ENCODE data around the gene LAD1.

The LAD1 gene

DNA sequence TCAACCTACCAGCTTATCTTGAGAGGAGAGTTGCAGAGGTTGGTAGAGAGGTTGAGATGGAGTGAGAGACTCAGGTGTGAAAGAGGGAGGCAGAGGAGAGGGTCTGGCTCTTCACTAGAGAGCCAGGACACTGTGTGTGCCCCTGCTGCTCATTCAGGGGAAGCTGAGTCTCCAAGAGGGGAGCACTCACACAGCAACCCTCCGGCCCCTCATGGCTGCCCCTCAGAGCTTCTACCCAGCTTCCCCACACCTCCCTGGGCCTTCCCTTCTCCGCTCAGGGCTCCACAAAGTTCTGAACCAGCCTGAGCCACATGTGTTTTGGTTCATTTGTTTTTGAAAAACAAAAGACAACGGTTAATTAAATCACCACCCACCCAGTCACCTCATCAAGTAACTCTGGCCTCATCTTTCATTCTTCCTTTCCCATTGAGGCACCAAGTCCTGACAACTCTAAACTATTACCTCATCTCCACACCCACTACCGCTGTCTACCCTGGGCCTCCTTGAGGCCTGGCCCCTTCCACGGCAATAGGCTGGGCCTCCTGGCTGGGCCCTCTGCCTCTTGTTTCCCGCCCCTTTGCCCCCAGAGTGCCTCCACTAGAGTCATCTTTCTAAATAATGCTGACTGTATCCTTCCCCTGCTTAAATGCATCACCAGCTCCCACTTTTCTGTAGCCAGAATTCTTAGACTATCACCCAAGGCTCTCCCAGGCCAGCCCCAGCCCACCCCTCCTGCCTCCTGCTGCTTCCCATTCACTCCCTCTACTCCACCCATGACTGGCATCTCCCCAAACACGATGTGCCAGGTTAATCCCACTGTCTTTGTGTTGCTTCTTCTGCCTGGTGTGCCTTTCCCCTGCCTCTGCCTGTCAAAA, 54.7 kb downstream of the LAD1 start:
- DNase-seq, result peak; percentile 3

DNA sequence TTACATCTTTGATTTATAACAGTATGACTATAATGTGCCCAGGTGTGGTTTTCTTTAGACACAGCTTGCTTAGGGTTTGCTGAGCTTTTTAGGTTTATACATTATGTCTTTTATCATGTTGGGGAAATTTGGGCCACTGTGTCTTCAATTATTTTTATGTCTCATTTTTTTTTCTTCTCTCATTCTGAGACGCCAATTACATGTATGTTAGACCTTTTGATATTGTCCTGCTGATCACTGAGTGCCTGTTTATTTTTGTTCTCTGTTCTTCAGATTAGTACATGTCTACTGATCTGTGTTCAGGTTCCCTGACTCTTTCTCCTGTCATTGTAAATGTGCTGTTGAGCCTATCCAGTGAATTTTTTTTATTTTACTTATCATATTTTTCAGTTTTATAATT, 57.7 kb downstream of the LAD1 start:
- DNase-seq, result no peak

DNA sequence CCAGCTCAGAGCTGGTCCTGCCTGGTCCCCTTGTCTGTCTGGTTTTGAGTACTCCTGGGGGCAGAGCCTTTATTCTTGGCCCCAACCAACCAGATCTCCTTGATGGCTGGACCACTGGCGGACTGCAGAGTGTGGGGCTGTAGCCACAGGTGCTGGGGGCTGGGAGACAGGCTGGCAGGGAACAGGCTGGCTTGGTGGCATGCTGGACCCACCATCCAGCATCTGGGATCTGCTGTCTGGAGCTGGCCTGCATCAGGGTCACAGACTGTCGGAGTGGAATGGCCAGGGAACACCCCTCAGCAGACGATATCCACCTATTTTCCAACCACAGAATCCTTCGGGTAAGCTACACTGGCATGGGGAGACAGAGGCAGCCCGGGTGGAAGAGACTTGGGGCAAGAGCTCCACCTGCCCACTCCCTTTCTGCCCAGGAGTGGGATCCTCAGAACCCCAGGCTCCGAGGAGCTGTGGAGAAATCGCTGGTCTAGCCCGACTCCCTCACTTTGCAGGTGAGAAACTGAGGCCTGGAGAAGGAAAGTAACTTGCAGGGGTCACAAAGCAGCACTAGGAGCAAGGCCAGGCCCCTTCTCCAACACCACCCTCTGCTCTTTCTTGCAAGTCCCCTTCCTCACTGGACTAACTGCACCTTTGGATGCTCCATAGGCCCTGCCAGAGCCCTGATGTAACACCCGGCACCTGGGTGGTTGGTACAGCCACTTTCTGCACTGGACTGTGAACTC, 62.2 kb downstream of the LAD1 start:
- DNase-seq, result no peak

DNA sequence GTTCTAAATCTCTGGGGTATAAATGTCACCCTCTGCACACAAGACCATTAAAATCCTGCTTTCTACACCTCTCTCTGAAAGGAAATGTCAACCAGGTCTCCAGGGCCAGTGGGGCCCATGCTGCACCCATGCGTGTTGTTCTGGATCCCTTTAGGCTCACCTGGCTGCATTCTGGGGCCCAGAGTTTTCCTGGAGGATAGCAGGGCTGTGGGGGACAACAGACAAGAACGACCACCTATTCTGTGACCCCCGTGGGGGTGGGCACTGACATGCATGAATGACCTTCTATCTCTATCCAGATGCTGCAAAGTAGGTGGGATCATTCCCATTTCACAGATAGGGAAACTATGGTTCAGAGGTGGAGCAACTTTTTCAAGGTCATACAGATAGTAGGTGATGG, 63.2 kb downstream of the LAD1 start:
- DNase-seq, result no peak

DNA sequence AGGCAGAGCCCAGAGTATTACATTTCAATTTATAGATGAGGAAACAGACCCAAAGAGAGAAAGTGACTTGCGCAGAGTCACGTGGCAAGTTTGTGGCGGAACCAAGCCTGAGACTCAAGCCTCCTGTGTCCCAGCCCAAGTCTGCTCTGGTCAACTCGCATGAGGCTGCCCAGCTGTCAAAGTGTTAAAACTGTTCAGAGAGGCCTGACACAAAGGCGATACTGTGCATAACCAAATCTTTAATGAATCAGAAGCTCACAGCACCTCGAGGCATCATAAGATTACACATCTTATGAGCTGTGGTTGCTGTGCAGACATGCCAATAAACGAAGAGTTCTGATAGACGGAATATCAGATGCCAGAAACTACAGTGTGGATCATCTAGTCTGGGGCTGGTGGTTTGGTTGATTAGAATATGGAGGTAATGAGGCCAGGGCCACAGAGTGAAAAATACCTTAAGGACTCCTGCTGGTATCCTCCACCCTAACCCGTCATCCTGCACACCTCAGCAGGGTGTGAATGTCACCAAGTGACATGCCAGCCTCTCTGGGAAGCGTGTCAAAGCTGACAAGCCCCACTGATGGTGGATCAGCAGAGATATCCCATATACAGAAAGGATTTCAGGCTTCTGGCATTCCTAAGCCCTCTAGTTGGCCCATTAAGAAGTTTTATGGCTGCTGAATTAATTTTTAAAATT, 63.8 kb downstream of the LAD1 start:
- DNase-seq, result no peak

DNA sequence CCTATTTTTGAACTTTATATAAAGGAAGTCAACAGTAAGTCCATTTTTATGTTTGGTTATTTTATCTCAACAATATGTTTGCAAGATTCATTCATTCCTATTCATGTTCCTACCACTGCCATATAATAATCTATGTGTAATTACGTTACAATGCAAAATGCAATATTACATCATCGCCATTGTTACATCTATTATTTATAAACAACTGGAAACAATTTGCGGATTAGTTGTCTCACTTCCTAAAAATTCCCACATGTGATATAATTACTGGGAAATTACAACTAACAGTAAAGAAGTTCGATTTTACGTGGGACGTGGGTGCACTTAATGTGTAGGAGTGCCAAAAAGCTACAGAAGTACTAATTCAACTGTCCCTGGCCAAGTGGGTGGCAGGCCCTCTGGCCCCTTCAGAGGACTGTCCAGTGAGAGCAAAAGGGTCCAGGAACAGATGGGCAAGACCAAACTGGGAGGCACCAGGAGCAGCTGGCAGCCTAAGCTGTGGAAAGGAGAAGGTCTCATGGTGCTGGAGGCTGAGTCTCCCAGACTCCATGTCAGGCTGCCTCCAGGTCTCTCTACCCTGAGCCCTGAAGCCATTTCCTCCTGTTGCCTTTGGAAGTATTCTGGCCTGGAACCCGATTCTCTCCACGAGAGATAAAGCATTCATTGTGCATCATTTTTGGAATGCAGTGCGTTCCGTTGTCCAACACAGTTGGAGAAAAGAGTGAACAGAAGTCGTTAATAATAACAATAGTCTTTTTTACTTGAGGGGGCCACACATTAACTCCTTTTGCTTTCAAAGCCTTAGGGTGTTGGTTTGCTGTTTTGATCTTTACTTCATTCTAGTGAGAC, 64.6 kb downstream of the LAD1 start:
- no peak for DNase-seq

DNA sequence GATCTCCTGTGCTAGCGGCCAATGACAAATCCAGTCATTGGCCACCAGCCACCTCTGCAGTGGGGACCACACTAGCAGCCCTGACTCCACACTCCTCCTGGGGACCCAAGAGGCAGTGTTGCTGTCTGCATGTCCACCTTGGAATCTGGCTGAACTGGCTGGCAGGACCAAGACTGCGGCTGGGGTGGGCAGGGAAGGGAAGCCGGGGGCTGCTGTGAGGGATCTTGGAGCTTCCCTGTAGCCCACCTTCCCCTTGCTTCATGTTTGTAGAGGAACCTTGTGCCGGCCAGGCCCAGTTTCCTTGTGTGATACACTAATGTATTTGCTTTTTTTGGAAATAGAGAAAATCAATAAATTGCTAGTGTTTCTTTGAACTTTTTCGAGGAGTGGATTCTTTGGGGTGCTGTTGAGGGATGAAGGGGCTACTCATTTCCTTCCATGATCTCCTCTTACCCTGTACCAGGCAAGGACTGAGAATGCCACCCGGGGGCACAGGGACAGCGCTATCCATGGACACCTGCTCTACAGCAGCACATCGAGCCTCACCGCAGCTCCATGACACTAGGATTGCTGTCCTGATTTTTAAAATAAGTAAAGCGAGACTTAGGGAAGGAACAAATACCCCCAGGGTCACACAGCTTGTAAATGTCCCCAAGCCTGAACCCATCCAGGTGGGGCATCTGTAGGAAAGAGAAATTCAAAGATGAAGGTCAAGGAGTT, 66.3 kb downstream of the LAD1 start:
- DNase-seq, result no peak

DNA sequence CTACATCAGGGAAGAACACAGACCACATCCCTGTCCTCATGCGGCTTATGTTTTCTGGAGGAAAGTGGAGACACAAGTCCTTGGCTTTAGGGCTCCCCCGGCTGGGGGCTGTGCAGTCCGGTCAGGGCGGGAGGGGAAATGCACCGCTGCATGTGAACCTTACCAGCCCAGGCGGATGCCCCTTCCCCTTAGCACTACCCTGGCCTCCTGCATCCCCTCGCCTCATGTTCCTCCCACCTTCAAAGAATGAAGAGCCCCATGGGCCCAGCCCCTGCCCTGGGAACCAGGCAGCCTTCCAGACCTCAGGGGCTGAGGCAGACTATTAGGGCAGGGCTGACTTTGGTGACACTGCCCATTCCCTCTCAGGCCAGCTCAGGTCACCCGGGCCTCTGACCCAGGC, 67.1 kb downstream of the LAD1 start:
- no peak for DNase-seq

DNA sequence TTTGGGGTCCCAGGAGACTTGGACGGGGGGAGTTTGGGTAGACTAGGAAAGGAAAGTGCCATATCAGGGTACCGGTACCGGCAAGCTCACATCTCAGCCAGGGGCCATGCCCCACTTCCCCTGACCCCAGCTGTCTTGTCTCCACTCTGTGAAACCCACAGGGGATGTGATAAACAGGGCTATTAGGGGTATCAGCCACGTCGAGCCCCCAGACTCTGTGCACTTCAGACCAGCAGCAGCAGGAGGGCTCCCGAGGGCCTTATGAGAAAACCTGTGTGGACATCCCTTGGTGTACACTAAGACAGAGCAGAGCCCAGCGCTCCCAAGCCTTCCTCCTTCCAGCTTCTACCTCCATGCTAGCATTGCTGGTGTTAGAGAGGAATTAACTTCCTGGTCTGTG, 68.0 kb downstream of the LAD1 start:
- no peak for DNase-seq

Data from NCI-H345 (cell line).